ENCODE results near the gene RAB11FIP4. TPM values are rescaled to one million over a fixed set of nuclear protein-coding genes. Genes with fewer than 3 reads are reported as not detected.

The RAB11FIP4 gene
- total and polyA plus RNA-seq, 2 of the 8 experiments (the other 6 are each of a cell fraction or from before 2014, with no cell fraction given), result 21.7 to 53.2 TPM

DNA sequence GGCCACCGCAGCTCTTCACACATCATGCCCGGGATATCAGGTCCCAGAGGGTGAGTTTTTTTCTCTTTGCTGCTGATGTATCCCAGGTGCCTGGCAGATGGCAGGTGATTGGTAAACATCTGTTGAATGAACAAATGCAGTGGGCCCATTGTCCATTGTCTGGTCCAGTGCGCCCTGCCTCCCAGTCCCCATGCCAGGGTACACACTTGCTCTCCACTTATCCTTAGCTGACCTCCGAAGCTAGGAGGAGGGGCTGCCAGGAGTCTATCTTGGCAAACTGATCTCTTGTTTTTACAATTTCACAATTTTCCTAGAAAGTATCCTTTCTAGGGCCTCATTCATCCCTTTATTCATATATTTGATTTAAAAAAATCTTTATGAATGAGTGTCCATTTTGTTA lies 196.0 kb downstream of the RAB11FIP4 start:
- H3K23ac ChIP-seq (ENCODE audit: insufficient read length), result no peak overlapping the region
- no peak overlapping the region for H2AFZ ChIP-seq (ENCODE audit: low read length)
- H3K18ac ChIP-seq (ENCODE audit: extremely low read depth, low read length), result no peak overlapping the region
- no peaks in the 10 kb centered on the region for H3K9me3 ChIP-seq (ENCODE audit: insufficient read depth in 2 of 2, low read depth in 1 of 2, low read length in 1 of 2)
- H3K4me2 ChIP-seq (ENCODE audit: insufficient read depth in 1 of 2, low read depth in 2 of 2, low read length in 2 of 2), result no peak overlapping the region
- H3K23me2 ChIP-seq (ENCODE audit: low read depth, low read length), result no peaks in the 10 kb centered on the region
- no peak overlapping the region for H2BK5ac ChIP-seq (ENCODE audit: low read depth, low read length)
- H2AK5ac ChIP-seq (ENCODE audit: low read depth, low read length), result no peak overlapping the region
- DNase-seq (ENCODE audit: low read depth in 1 of 2, low spot score in 2 of 2), result no peak
- no peak overlapping the region for H2BK12ac ChIP-seq (ENCODE audit: low read depth, low read length)
- ChIA-PET POLR2A (ENCODE audit: partially characterized antibody) (no interaction called here), CTCF (ENCODE audit: partially characterized antibody) (interaction anchor here (1.2 kb wide), 1 partner anchor 255 kb away, joined by 4 read pairs; no protein-coding TSS in a partner anchor)
- H3K9ac ChIP-seq (replicated peaks in 1 of 4; ENCODE audit: extremely low read depth in 1 of 4, low read depth in 3 of 4, low read length in 3 of 4), result no peak overlapping the region
- H3K4ac ChIP-seq (replicated peaks; ENCODE audit: insufficient read length, low read depth, low read length), result no peak overlapping the region
- 88% methylated on average over 4 of the region's 4 CpGs; no CpG with 5 or more reads in 1 of the 2 experiments for WGBS, 2 experiments (ENCODE audit: extremely low coverage in 1 of 2, insufficient coverage in 1 of 2, insufficient read length in 1 of 2, insufficient replicate concordance in 2 of 2, low coverage in 1 of 2, low lambda C conversion rate in 2 of 2, missing lambda C conversion rate in 1 of 2)
- H3K4me3 ChIP-seq (ENCODE audit: extremely low read depth in 1 of 4, insufficient read depth in 2 of 4, low read depth in 3 of 4, low read length in 4 of 4), result no peak overlapping the region
- no peak overlapping the region for H2BK120ac ChIP-seq (replicated peaks; ENCODE audit: low read depth, low read length)
- no peaks in the 10 kb centered on the region for H3K4me1 ChIP-seq (replicated peaks in 1 of 4; ENCODE audit: control insufficient read depth in 3 of 4, insufficient read depth in 4 of 4, low read length in 3 of 4)
- H3K36me3 ChIP-seq (ENCODE audit: control insufficient read depth in 2 of 4, insufficient read depth in 4 of 4, low read length in 3 of 4), result no peaks in the 10 kb centered on the region
- FAIRE-seq, result no peak
- H3K79me2 ChIP-seq (ENCODE audit: control insufficient read depth in 1 of 2, insufficient read depth in 2 of 2, low read length in 2 of 2), result no peaks in the 10 kb centered on the region
- no peak overlapping the region for H3K27ac ChIP-seq (ENCODE audit: low read depth, low read length)
- no peak overlapping the region for H4K5ac ChIP-seq (ENCODE audit: insufficient read length, low read depth, low read length)
- no peak overlapping the region for H4K91ac ChIP-seq (replicated peaks; ENCODE audit: insufficient read length, low read length)
- no peak overlapping the region for H3K14ac ChIP-seq (ENCODE audit: insufficient read length)
- H2BK20ac ChIP-seq (ENCODE audit: low read length), result no peak overlapping the region
- H3K27me3 ChIP-seq (replicated peaks in 1 of 4; ENCODE audit: control insufficient read depth in 3 of 4, extremely low read depth in 1 of 4, insufficient read depth in 3 of 4, low read length in 3 of 4), result no peaks in the 10 kb centered on the region
- no peak overlapping the region for H2BK15ac ChIP-seq (ENCODE audit: low read length)
- H3K79me1 ChIP-seq (ENCODE audit: low read depth, low read length), result no peaks in the 10 kb centered on the region
- H4K8ac ChIP-seq (ENCODE audit: extremely low read depth, insufficient read depth, low read length), result no peak overlapping the region
- no peaks in the 10 kb centered on the region for H4K20me1 ChIP-seq (replicated peaks in 1 of 2; ENCODE audit: control insufficient read depth in 1 of 2, insufficient read depth in 2 of 2, low read length in 2 of 2)
- TF ChIP-seq SP1 (IDR thresholded peaks at IDR 0.05; ENCODE audit: low read depth, low read length) (no peak), EGR1 (IDR thresholded peaks at IDR 0.05; ENCODE audit: borderline replicate concordance, low read depth, low read length) (no peak), MAFK (IDR thresholded peaks at IDR 0.05; ENCODE audit: low read depth, low read length) (no peak), SIRT6 (IDR thresholded peaks at IDR 0.05; ENCODE audit: low read length) (no peak), HDAC2 (IDR thresholded peaks at IDR 0.05; ENCODE audit: borderline replicate concordance in 1 of 2, low read depth in 2 of 2, low read length in 2 of 2) (no peak), NRF1 (IDR thresholded peaks at IDR 0.05; ENCODE audit: low read depth, low read length) (no peak), CHD1 (IDR thresholded peaks at IDR 0.05; ENCODE audit: low read depth, low read length) (no peak)
- no peak overlapping the region for H3K56ac ChIP-seq (replicated peaks; ENCODE audit: insufficient read length, low read depth, low read length)
